PFSK-1 (cell line): ENCODE results near the gene PPP2R5B.

Experiments
- FOXP2 ChIP-seq: optimal IDR thresholded peaks from 2 replicates; pipeline ENCODE3; 2011; ENCODE audit warnings: borderline replicate concordance, control low read depth, inconsistent platforms; ENCODE audit not compliant: insufficient read depth; ENCODE audit errors: extremely low read length, extremely low read depth
- POLR2AphosphoS5 ChIP-seq: IDR thresholded peaks from 2 replicates; pipeline ENCODE4 v1.6.1; 2012; ENCODE audit warnings: low read depth, mild to moderate bottlenecking, control low read depth, low read length, moderate library complexity
- REST ChIP-seq, 2 experiments: IDR thresholded peaks; 2 replicates each; pipeline versions ENCODE4 v1.6.1 to v1.8.0; 2011 to 2012; ENCODE audit warnings: low read depth in 2 of 2, low read length in 2 of 2, control low read depth in 1 of 2, inconsistent platforms in 1 of 2, mild to moderate bottlenecking in 1 of 2, moderate library complexity in 1 of 2; ENCODE audit not compliant: insufficient read depth in 1 of 2
- SIN3A ChIP-seq: IDR thresholded peaks from 2 replicates; pipeline ENCODE4 v1.6.1; 2012; ENCODE audit warnings: mild to moderate bottlenecking, low read length, moderate library complexity, borderline replicate concordance; ENCODE audit not compliant: insufficient read depth
- TAF1 ChIP-seq: IDR thresholded peaks from 2 replicates; pipeline ENCODE4 v1.6.1; 2012; ENCODE audit warnings: low read length, control low read depth, borderline replicate concordance; ENCODE audit not compliant: insufficient read depth

PPP2R5B gene

DNA sequence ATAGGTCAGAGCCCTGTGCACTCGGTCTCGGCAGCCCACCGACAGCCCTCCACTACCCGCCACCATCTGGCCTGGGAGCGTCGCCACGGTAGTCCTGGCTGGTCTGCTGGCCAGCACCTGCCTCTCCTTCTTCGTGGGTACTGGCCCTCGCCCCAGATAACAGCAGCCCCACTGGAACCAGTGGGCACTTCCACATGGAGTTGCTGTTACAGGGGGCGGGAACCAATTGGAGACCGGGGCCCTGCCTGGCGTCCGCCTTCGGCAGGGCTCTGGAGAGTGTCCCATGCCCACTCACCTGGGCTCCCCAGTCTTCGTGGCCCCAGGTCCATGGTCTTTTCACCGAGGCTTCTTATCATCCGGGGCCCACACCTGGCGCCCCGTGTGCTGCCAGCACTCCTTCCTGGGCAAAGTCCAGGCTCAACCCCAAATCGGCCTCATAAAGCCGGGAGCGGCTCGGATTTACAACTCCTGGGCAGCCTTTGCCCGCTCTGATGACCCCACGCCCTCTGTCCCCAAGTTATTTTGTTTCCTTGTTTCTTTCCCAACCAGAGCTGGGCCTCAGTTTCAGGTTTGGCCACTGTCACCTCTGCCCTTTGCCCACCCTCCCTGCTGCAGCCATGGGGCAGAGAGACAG is 33.2 kb upstream of the PPP2R5B start:
- TF ChIP-seq POLR2AphosphoS5, result no peak
- no peak for TF ChIP-seq SIN3A
- TF ChIP-seq FOXP2, result no peak
- TF ChIP-seq REST (IDR thresholded peaks at IDR 0.05; ENCODE audit: insufficient read depth in 1 of 2, low read depth in 2 of 2, low read length in 2 of 2), result no peak
- no peak for TF ChIP-seq TAF1

- TF ChIP-seq FOXP2, result no peak
Measured at GRCh38 chr11:64891880-64892279, 32.6 kb upstream of the PPP2R5B start.

DNA sequence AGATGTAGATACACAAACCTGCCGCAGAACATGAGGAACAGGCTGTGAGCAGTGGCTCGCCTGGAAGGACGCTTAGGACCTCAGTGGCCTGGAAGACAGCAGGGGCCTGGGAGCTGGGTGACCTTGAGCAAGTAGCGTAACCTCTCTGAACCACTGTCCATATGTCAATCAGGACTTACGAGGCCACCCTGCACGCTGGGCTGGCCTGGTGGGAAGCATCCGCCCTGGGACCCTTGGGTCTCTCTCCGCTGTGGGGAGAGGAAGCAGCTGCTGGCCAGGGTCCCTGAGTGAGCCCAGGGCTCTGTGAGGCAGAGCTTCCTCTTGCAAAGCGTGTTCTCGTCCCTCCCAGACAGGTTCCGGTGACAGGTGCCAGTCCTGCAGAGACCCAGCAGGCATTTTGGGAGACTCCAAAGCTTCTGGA is 32.1 kb upstream of the PPP2R5B start:
- TF ChIP-seq SIN3A, result no peak
- no peak for TF ChIP-seq FOXP2
- no peak for TF ChIP-seq POLR2AphosphoS5
- TF ChIP-seq REST (IDR thresholded peaks at IDR 0.05; ENCODE audit: insufficient read depth in 1 of 2, low read depth in 2 of 2, low read length in 2 of 2), result no peak
- TF ChIP-seq TAF1, result no peak

GRCh38 chr11:64892838-64893193 is 31.7 kb upstream of the PPP2R5B start:
- TF ChIP-seq POLR2AphosphoS5, result no peak
- no peak for TF ChIP-seq REST (IDR thresholded peaks at IDR 0.05; ENCODE audit: insufficient read depth in 1 of 2, low read depth in 2 of 2, low read length in 2 of 2)
- TF ChIP-seq SIN3A, result no peak
- TF ChIP-seq FOXP2, result no peak
- no peak for TF ChIP-seq TAF1

GRCh38 chr11:64893194-64894069 is 31.1 kb upstream of the PPP2R5B start:
- TF ChIP-seq TAF1 (no peak), SIN3A (no peak), FOXP2 (no peak), REST (IDR thresholded peaks at IDR 0.05; ENCODE audit: insufficient read depth in 1 of 2, low read depth in 2 of 2, low read length in 2 of 2) (no peak), POLR2AphosphoS5 (no peak)
